GM06990 (cell line): ENCODE results near the gene RIPOR3.
"Not testable (repeated sequence)": the region's sequence is repeated elsewhere in the genome, so short reads cannot be mapped to it uniquely, and the experiment has no call there.

Experiments
- DNase-seq: peaks from one replicate; pipeline ENCODE4 v3.0.0-alpha.2; 2011; ENCODE audit not compliant: insufficient read length; ENCODE audit errors: extremely low read depth
- H3K27me3 ChIP-seq: replicated peaks from 2 replicates; pipeline ENCODE4 v1.6.0; 2011; ENCODE audit warnings: low read length; ENCODE audit not compliant: control insufficient read depth, insufficient read depth
- H3K36me3 ChIP-seq: 2 replicates; pipeline ENCODE4 v1.5.1; 2011; ENCODE audit warnings: low read length; ENCODE audit not compliant: control insufficient read depth, insufficient read depth
- H3K4me3 ChIP-seq: replicated peaks from 2 replicates; pipeline ENCODE4 v1.5.1; 2011; ENCODE audit warnings: low read depth, mild to moderate bottlenecking, control low read depth, low read length
- CTCF ChIP-seq: IDR thresholded peaks from 2 replicates; pipeline ENCODE4 v1.5.1; 2011; ENCODE audit warnings: low read length, control low read depth, mild to moderate bottlenecking, inconsistent platforms; ENCODE audit not compliant: insufficient read depth, poor library complexity, severe bottlenecking

Gene RIPOR3

DNA sequence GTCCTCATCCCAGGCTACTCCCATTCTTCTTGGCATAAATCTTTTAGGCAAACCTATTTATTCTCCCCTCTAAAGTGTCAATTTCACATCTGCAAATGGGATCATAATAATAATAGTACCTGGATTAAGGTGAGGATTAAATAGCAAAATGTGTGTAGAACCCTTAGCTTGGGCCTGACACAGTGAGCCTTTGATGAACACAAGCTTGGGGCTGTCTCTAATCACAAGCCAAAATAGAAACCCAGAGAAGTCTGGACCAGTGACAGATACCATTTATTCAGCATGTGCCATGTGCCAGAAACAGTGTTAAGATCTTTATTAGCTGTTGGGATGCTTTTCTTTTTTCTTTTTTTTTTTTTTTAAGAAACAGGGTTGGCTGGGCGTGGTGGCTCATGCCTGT lies 25.2 kb upstream of the RIPOR3 start:
- no peak for TF ChIP-seq CTCF
- no peak for DNase-seq
- Histone ChIP-seq H3K4me3 (no peak overlapping the region), H3K27me3 (no peaks in the 10 kb centered on the region; the same call in none of the 2 replicates), H3K36me3 (no peaks in the 10 kb centered on the region)

- H3K36me3 ChIP-seq = no peaks in the 10 kb centered on the region
- TF ChIP-seq CTCF = no peak
- no peak overlapping the region for H3K4me3 ChIP-seq
- no peak for DNase-seq
- no peaks in the 10 kb centered on the region; the same call in none of the 2 replicates for H3K27me3 ChIP-seq
Observed at GRCh38 chr20:50715694-50716093, 24.4 kb upstream of the RIPOR3 start.

GRCh38 chr20:50714426-50714825 lies 23.1 kb upstream of the RIPOR3 start:
- DNase-seq, H3K36me3 ChIP-seq, H3K4me3 ChIP-seq, H3K27me3 ChIP-seq: not testable (repeated sequence)

DNA sequence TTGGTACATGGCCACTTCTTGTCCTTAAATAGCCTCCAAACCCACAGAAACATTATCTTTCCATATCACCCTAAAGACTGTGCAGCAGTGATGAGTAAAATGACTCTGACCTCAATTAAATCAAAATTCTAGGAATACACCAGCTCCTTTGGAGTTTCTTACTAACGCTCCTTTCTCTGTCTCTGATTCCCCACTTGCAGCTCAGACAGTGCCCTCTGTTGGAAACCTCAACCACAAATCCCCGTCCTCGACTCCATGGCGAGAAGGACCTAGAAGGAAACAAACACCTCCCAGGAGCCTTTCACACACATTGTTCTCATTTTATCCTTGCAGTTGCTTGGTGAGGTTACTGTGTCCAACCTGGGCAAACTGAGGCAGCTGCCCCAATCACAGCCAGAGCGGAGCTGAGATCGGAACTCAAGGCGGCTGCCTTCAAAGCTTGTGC lies 22.3 kb upstream of the RIPOR3 start:
- Histone ChIP-seq H3K27me3 (no peaks in the 10 kb centered on the region; the same call in none of the 2 replicates), H3K4me3 (no peak overlapping the region), H3K36me3 (no peaks in the 10 kb centered on the region)
- no peak for DNase-seq
- no peak for TF ChIP-seq CTCF

GRCh38 chr20:50712771-50713656 lies 21.7 kb upstream of the RIPOR3 start:
- TF ChIP-seq CTCF = no peak
- DNase-seq = no peak
- no peak overlapping the region for H3K4me3 ChIP-seq
- no peaks in the 10 kb centered on the region for H3K36me3 ChIP-seq
- H3K27me3 ChIP-seq = no peaks in the 10 kb centered on the region; the same call in none of the 2 replicates

- H3K27me3 ChIP-seq = no peaks in the 10 kb centered on the region; the same call in none of the 2 replicates
- no peak for DNase-seq
- TF ChIP-seq CTCF = no peak
- H3K36me3 ChIP-seq = no peaks in the 10 kb centered on the region
- H3K4me3 ChIP-seq = no peak overlapping the region
Observed at GRCh38 chr20:50711113-50711825, 19.9 kb upstream of the RIPOR3 start.
